Erythroblast (primary cell): ENCODE measurements around the gene GPC2.
"Not testable (repeated sequence)": the region's sequence is repeated elsewhere in the genome, so short reads cannot be mapped to it uniquely, and the experiment has no call there.

Experiments used
- DNase-seq, 2 experiments: peaks; one replicate each; lab custom pipeline; 2025; lab: John Stamatoyannopoulos, UW
- GATA1 ChIP-seq: IDR thresholded peaks from 2 replicates; pipeline ENCODE4 v1.6.1; 2011; ENCODE audit warnings: low read depth, mild to moderate bottlenecking, control low read depth, low read length, moderate library complexity
- POLR2A ChIP-seq: IDR thresholded peaks from 2 replicates; pipeline ENCODE4 v1.6.1; 2011; ENCODE audit warnings: mild to moderate bottlenecking, low read length

The GPC2 gene

GRCh38 chr7:100189061-100189460 lies 11.9 kb upstream of the GPC2 start:
- no peak for TF ChIP-seq GATA1
- TF ChIP-seq POLR2A, result no peak
- DNase-seq, result no peak

- DNase-seq, result no peak
- no peak for TF ChIP-seq GATA1
- no peak for TF ChIP-seq POLR2A
Observed at GRCh38 chr7:100185726-100186125, 8.5 kb upstream of the GPC2 start.

GRCh38 chr7:100183090-100183489 lies 5.9 kb upstream of the GPC2 start:
- not testable (repeated sequence) for DNase-seq

GRCh38 chr7:100182616-100183015 lies 5.4 kb upstream of the GPC2 start:
- not testable (repeated sequence) for DNase-seq

GRCh38 chr7:100180084-100180483 lies 2.9 kb upstream of the GPC2 start:
- DNase-seq, result not testable (repeated sequence)

- TF ChIP-seq POLR2A (no peak), GATA1 (no peak)
Observed at GRCh38 chr7:100176096-100177044, 811 bp downstream of the GPC2 start.

GRCh38 chr7:100175296-100175935 lies 1.8 kb downstream of the GPC2 start:
- TF ChIP-seq POLR2A, result no peak
- DNase-seq, result no peak

More at GRCh38 chr7:100176096-100177044, 811 bp downstream of the GPC2 start:
- DNase-seq, result no peak

- TF ChIP-seq POLR2A, result no peak
- no peak for TF ChIP-seq GATA1
- DNase-seq, result no peak
Observed at GRCh38 chr7:100174582-100174981, 2.6 kb downstream of the GPC2 start.

- TF ChIP-seq GATA1 (no peak), POLR2A (no peak)
- DNase-seq, result no peak
Observed at GRCh38 chr7:100173806-100174495, 3.2 kb downstream of the GPC2 start.

GRCh38 chr7:100171840-100172239 lies 5.3 kb downstream of the GPC2 start:
- DNase-seq, result no peak
- no peak for TF ChIP-seq GATA1
- no peak for TF ChIP-seq POLR2A

- TF ChIP-seq GATA1 (no peak), POLR2A (no peak)
Observed at GRCh38 chr7:100171087-100171681, 6.0 kb downstream of the GPC2 start.

GRCh38 chr7:100170101-100170897 lies 6.9 kb downstream of the GPC2 start:
- DNase-seq, result no peak

More at GRCh38 chr7:100171087-100171681, 6.0 kb downstream of the GPC2 start:
- DNase-seq, result peak in 1 of 2 experiments; percentile 21

More at GRCh38 chr7:100170101-100170897, 6.9 kb downstream of the GPC2 start:
- TF ChIP-seq GATA1 (no peak), POLR2A (no peak)
